HG03520 (cell line): ENCODE results near the gene IFI27L2.
"Not testable (repeated sequence)": the region's sequence is repeated elsewhere in the genome, so short reads cannot be mapped to it uniquely, and the experiment has no call there.

Experiments used
- ATAC-seq: cut with Tn5 transposase; IDR thresholded peaks from one replicate; pipeline ENCODE4 v1.9.1; 2021; ENCODE audit warnings: mild to moderate bottlenecking, moderate library complexity; ENCODE audit not compliant: unreplicated experiment

The IFI27L2 gene

GRCh38 chr14:94129111-94129757 is at the start of gene IFI27L2:
Gene IFI27L2 (minus strand): TSS chr14:94129604. CDS start chr14:94129564, 40 bp downstream.
- peak; percentile 93 for ATAC-seq

GRCh38 chr14:94177806-94178205 is 48.4 kb upstream of the IFI27L2 start:
- ATAC-seq, result no peak

GRCh38 chr14:94176808-94177207 is 47.4 kb upstream of the IFI27L2 start:
- ATAC-seq, result no peak

GRCh38 chr14:94175747-94176146 is 46.3 kb upstream of the IFI27L2 start:
- ATAC-seq, result no peak

- no peak for ATAC-seq
Observed at GRCh38 chr14:94175011-94175745, 45.8 kb upstream of the IFI27L2 start.

- no peak for ATAC-seq
Observed at GRCh38 chr14:94174604-94175010, 45.2 kb upstream of the IFI27L2 start.

- ATAC-seq, result peak; percentile 76
Observed at GRCh38 chr14:94173885-94174603, 44.6 kb upstream of the IFI27L2 start, which contains the start of gene PPP4R4. Gene PPP4R4 (plus strand): TSS chr14:94174322. CDS start chr14:94174466, 144 bp downstream.

- ATAC-seq, result no peak
Observed at GRCh38 chr14:94173471-94173884, 44.1 kb upstream of the IFI27L2 start.

- ATAC-seq, result no peak
Observed at GRCh38 chr14:94172545-94172944, 43.1 kb upstream of the IFI27L2 start.

GRCh38 chr14:94171208-94171607 is 41.8 kb upstream of the IFI27L2 start:
- no peak for ATAC-seq

GRCh38 chr14:94170136-94170535 is 40.7 kb upstream of the IFI27L2 start:
- ATAC-seq, result no peak

GRCh38 chr14:94165744-94166143 is 36.3 kb upstream of the IFI27L2 start:
- ATAC-seq, result no peak

- ATAC-seq, result no peak
Observed at GRCh38 chr14:94164685-94165431, 35.5 kb upstream of the IFI27L2 start.

GRCh38 chr14:94163796-94164195 is 34.4 kb upstream of the IFI27L2 start:
- ATAC-seq, result no peak

- no peak for ATAC-seq
Observed at GRCh38 chr14:94162466-94162865, 33.1 kb upstream of the IFI27L2 start.

GRCh38 chr14:94161981-94162380 is 32.6 kb upstream of the IFI27L2 start:
- no peak for ATAC-seq

GRCh38 chr14:94161058-94161457 is 31.7 kb upstream of the IFI27L2 start:
- no peak for ATAC-seq

GRCh38 chr14:94158239-94158883 is 29.0 kb upstream of the IFI27L2 start:
- ATAC-seq, result no peak

GRCh38 chr14:94157197-94157596 is 27.8 kb upstream of the IFI27L2 start:
- no peak for ATAC-seq

GRCh38 chr14:94156143-94156542 is 26.7 kb upstream of the IFI27L2 start:
- ATAC-seq, result not testable (repeated sequence)
